Sigmoid colon (tissue), 4 donors: Measurements from ENCODE around the gene SMIM10.
"Not testable (repeated sequence)": the region's sequence is repeated elsewhere in the genome, so short reads cannot be mapped to it uniquely, and the experiment has no call there.

Experiments used
- EP300 ChIP-seq, 4 donors: sonication (generic); formaldehyde crosslinking; IDR thresholded peaks; one replicate each; pipeline ENCODE4 v1.6.1; 2017; ENCODE audit warnings: antibody characterized with exemption in 4 of 4
- POLR2AphosphoS5 ChIP-seq, 4 donors: sonication (generic); formaldehyde crosslinking; IDR thresholded peaks; one replicate each; pipeline ENCODE4 v1.6.1; 2017; ENCODE audit warnings: antibody characterized with exemption in 4 of 4

GRCh38 chrX:135041149-135042123, 50.6 kb downstream of the SMIM10 start:
- TF ChIP-seq POLR2AphosphoS5, EP300 (IDR thresholded peaks at IDR 0.05): not testable (repeated sequence)
